Measurements from ENCODE around the gene YIPF4.

DNA sequence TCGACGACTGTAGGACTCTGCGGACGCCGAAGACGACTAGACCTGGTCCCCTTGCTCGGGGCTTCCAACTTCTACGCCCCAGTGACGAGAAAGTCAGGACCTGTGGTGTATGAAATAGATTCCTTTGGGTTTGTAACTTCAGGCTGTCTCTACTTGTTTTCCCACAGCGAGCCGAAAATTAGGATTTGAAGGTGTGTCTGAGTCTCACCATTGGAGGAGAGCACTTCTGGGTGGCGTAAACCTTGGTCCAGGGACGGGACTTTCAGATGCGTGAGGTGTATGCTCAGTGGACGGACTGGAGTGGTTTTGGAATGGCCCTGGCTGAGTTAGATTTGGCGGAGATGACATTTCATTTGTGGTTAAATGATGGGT is 80.4 kb downstream of the YIPF4 start:
- TF ChIP-seq, protein P1, sequence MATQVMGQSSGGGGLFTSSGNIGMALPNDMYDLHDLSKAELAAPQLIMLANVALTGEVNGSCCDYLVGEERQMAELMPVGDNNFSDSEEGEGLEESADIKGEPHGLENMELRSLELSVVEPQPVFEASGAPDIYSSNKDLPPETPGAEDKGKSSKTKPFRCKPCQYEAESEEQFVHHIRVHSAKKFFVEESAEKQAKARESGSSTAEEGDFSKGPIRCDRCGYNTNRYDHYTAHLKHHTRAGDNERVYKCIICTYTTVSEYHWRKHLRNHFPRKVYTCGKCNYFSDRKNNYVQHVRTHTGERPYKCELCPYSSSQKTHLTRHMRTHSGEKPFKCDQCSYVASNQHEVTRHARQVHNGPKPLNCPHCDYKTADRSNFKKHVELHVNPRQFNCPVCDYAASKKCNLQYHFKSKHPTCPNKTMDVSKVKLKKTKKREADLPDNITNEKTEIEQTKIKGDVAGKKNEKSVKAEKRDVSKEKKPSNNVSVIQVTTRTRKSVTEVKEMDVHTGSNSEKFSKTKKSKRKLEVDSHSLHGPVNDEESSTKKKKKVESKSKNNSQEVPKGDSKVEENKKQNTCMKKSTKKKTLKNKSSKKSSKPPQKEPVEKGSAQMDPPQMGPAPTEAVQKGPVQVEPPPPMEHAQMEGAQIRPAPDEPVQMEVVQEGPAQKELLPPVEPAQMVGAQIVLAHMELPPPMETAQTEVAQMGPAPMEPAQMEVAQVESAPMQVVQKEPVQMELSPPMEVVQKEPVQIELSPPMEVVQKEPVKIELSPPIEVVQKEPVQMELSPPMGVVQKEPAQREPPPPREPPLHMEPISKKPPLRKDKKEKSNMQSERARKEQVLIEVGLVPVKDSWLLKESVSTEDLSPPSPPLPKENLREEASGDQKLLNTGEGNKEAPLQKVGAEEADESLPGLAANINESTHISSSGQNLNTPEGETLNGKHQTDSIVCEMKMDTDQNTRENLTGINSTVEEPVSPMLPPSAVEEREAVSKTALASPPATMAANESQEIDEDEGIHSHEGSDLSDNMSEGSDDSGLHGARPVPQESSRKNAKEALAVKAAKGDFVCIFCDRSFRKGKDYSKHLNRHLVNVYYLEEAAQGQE (IDR thresholded peaks at IDR 0.05; ENCODE audit: low read depth) = no peak
- no peak for TF ChIP-seq ZBTB7A (IDR thresholded peaks at IDR 0.05; ENCODE audit: low read depth)
- TF ChIP-seq TAF1 (IDR thresholded peaks at IDR 0.05; ENCODE audit: low read depth) = no peak
- TF ChIP-seq EP300 (IDR thresholded peaks at IDR 0.05; ENCODE audit: borderline replicate concordance) = no peak
- TF ChIP-seq, protein P2, sequence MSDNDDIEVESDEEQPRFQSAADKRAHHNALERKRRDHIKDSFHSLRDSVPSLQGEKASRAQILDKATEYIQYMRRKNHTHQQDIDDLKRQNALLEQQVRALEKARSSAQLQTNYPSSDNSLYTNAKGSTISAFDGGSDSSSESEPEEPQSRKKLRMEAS (IDR thresholded peaks at IDR 0.05) = no peak
- no peak for TF ChIP-seq RAD21 (IDR thresholded peaks at IDR 0.05; ENCODE audit: low read depth)
- no peak for TF ChIP-seq YY1 (IDR thresholded peaks at IDR 0.05; ENCODE audit: low read depth)
- TF ChIP-seq TEAD4 (IDR thresholded peaks at IDR 0.05) = no peak
